ENCODE data around the gene SOX6.

The SOX6 gene

GRCh38 chr11:16313846-16314245, 42.5 kb downstream of the SOX6 start:
- DNase-seq = no peak

GRCh38 chr11:16312233-16312765, 44.0 kb downstream of the SOX6 start:
- DNase-seq = no peak

- DNase-seq = no peak
Measured at GRCh38 chr11:16311831-16312230, 44.5 kb downstream of the SOX6 start.

GRCh38 chr11:16310943-16311342, 45.4 kb downstream of the SOX6 start:
- no peak for DNase-seq

GRCh38 chr11:16309226-16309625, 47.1 kb downstream of the SOX6 start:
- DNase-seq = no peak

- no peak for DNase-seq
Measured at GRCh38 chr11:16301462-16301861, 54.9 kb downstream of the SOX6 start.

GRCh38 chr11:16299884-16300782, 56.2 kb downstream of the SOX6 start:
- no peak for DNase-seq

GRCh38 chr11:16299390-16299789, 57.0 kb downstream of the SOX6 start:
- no peak for DNase-seq

GRCh38 chr11:16297332-16297731, 59.0 kb downstream of the SOX6 start:
- DNase-seq = no peak

- no peak for DNase-seq
Measured at GRCh38 chr11:16296273-16296672, 60.1 kb downstream of the SOX6 start.

GRCh38 chr11:16295592-16295991, 60.8 kb downstream of the SOX6 start:
- DNase-seq = no peak

GRCh38 chr11:16293204-16293681, 63.1 kb downstream of the SOX6 start:
- no peak for DNase-seq

- DNase-seq = no peak
Measured at GRCh38 chr11:16292167-16292859, 64.0 kb downstream of the SOX6 start.

- DNase-seq = no peak
Measured at GRCh38 chr11:16291729-16292128, 64.6 kb downstream of the SOX6 start.

GRCh38 chr11:16289541-16289940, 66.8 kb downstream of the SOX6 start:
- DNase-seq = no peak

- no peak for DNase-seq
Measured at GRCh38 chr11:16287630-16288280, 68.6 kb downstream of the SOX6 start.

- no peak for DNase-seq
Measured at GRCh38 chr11:16286095-16286494, 70.3 kb downstream of the SOX6 start.

- peak in 1 of 2 donors; percentile 1 for DNase-seq
Measured at GRCh38 chr11:16280256-16280682, 76.1 kb downstream of the SOX6 start.

GRCh38 chr11:16279524-16279923, 76.8 kb downstream of the SOX6 start:
- DNase-seq = no peak

- no peak for DNase-seq
Measured at GRCh38 chr11:16278979-16279378, 77.4 kb downstream of the SOX6 start.

- DNase-seq = no peak
Measured at GRCh38 chr11:16278273-16278672, 78.1 kb downstream of the SOX6 start.

GRCh38 chr11:16276251-16276650, 80.1 kb downstream of the SOX6 start:
- no peak for DNase-seq

- no peak for DNase-seq
Measured at GRCh38 chr11:16271258-16271657, 85.1 kb downstream of the SOX6 start.
